ENCODE results near the gene DAB1.
A peak's percentile ranks its signal among the peaks of the same experiment; 100 is the strongest.

Gene DAB1

DNA sequence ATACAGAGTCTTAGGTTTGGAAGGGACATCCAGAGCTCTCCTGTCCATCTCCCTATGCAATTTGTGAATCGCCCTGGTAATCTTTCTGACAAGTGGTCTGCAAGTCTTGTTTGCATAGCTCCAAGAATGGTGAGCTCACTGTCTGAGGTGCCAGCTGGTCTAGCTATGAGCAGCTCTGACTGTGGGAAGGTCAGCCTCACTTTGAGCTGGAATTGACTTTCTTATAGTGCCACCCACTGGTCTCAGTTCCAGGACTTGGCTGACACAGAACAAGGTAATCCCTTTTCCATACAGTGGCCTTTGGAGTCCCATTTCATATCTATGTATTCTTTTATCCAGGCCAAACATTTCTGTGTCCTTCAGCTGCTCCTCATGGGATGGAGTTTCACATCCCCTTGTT, 362.5 kb downstream of the DAB1 start:
- no peak for DNase-seq

DNA sequence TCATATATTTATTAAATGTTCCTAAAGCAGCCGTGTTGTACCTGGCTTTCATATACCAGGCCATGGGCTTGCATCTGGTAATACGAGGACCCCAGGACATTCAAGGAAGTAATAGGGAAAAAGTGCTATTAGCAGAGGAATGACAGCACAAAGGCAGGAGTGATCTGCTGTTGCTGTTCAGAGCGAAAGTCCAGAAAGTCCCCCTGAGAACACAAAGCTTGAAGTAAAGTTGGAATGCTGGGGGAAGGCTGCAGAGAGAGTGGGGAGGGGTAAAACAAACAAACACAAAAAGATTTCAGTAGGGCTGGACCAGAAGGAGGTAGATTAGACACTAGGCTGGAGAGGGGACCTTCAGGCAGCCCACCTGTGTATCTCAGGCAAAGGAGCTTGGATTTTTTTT, 363.4 kb downstream of the DAB1 start:
- DNase-seq = no peak

- no peak for DNase-seq
Measured at GRCh38 chr1:57058652-57059501, 365.0 kb downstream of the DAB1 start.

GRCh38 chr1:57048856-57049255, 375.0 kb downstream of the DAB1 start:
- DNase-seq = no peak

- no peak for DNase-seq
Measured at GRCh38 chr1:57046462-57046861, 377.4 kb downstream of the DAB1 start.

DNA sequence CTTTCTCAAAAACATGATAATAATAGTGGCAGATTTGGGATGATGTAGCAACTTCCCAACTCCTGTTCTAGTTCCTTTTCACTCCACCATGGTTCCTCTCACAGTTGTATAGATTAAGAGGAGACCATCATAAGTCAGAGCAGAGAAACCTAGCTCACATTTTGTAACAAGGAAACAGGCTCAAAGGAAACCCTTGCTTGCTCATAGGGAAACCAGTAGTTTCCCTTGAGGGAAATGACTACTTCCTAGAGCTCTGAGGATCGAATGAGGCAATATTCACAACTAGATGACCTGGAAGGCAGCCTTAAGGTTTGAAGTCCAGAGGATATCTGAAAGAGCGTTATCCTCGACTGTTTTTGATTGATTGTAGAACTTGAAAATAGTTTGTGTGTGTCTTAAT, 382.0 kb downstream of the DAB1 start:
- no peak for DNase-seq

- DNase-seq = no peak
Measured at GRCh38 chr1:57040811-57041210, 383.0 kb downstream of the DAB1 start.

DNA sequence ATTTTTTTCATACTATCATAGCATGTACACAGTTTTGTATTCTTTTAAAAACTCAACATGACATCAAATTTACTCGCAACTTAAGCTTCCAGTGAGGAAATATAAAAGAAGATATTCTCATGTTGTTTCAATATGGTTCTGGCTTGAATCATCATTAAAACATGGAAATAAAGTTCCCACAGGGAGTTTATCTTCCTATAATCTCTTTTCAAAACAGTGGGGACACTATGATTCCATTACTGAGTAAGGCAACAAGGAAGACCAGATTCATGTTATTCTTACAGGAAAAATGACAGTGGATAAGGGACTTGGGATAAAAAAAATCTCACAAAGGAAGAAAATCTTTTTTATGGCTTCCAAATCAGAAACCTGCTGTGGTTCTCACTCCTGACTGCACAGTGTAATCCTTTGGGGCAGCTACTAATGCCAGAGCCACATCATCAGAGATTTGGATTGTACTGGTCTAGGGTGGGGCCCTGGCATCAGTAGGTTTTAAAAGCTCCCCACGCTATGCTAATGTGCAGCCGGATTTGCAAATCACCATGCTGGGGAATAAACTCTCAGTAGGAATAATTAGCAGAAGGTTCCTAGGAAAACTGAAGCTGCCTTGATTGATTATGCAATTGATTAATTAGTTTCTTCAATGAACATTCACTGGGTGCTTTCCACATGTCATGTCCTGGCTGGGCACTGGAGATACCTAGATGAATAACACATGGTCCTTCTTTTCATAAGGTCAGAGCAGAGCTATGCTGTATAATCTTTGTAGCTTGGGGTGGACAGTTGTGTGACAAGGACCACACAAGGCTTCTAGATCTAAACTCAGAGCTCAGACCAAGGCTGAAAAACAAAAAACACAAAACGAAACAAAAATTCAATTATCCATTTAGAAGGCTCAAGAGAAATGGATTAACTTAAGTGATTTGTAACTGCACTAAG, 386.9 kb downstream of the DAB1 start:
- DNase-seq = no peak

DNA sequence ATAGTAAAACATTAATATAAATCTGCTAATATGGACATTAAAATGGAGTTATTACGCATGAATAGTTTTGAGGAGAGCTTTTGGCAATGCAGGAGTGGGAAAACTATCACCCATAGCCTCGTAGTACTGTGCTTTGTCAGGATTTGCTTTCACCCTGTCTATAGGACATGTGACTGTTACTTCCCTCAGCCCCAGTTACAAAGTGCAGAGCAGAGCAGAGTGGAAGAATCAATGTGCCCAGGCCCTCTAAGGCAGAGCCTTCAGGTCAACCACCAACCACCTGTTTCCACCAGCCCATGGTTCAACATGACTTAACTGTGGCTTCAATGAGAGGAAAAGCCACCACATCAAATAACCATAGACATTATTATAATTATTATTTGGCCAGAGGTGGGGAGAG, 389.1 kb downstream of the DAB1 start:
- DNase-seq = no peak

DNA sequence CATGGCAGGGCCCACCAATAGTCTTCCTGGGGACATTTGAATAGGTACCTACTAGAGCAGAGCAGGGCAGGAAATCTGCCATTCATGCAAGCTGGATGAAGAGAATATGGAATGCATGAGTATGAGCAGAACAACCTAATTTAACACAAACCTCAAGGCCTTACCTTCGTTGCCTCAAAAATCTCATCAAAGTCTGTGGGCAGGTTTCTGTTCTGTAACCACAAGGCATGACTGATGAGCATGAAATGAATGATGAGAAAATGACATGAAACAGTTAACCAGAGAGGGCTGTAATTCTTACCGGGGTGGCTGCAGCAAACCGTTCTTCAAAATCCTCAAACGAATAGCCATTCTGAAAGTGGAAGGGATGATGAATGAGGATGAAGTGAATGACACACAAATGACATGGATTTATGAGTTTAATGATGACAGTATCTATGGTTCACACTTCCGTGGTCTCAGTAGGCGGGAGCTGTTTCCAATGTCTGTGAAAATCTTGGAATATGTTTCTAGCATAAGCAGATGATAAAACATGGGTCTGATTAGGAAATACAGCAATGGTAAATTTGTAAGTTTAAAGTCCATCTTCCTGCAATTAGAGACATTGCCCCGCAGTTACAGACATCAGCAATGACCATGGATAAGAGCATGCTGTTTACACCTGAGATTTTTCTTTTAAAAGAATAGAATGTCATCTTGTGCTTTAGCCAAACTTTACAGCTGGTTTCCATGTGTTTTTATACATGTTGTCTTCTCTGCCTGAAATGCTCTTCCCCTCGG, 390.4 kb downstream of the DAB1 start:
- DNase-seq = no peak

DNA sequence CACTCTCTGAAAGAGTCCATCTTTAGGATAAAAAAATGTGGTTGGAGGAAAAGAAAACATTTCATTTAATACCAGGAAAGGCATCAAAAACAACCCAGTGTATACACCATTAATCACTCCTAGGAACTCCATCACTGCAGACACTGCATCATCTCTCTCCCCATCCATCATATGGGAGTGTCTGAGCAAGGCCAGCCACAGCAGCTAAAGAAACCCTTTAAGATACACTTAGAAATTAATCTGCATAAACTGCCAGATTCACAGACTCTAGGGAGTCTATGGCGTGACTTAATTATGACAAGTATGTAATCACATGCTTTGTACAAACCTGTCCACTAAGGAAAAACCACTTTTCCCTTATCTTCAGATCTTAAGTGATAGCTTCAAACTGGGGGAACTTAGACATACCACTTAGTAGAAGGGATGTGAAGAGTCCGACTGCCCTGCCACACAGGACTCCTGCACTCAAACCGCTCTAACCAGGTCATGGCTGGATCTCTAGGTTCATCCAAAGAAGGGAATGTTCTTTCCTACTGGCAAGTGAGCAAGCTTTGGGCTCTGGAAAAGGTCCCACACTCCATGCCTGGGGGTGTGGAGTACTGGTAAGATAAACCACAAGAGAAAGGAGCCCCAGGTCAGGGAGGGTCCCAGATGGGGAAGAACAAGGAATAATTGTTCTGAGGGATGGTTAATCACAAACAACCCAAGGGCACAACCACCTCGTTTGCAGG, 397.1 kb downstream of the DAB1 start:
- DNase-seq = no peak

DNA sequence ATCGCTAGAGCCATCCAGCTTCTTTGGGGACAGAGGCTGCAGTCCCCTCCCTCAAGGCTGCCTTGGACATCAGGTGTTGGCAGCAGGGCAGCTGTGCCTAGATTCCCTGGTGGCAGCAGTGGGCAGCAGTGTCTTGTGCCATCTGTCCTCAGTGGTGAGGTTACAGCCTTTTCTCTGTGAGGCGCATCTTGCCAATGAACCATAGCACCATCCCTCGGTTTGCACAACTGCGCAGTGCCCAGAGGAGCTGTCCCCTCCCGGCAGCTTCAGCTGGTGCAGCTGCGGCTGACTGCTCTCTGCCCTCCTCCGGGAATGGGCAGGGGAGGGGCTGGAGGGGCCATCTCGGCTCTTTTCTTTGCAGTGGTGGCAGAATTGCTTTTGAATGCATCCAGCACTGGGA, 399.0 kb downstream of the DAB1 start:
- DNase-seq = peak; percentile 8

DNA sequence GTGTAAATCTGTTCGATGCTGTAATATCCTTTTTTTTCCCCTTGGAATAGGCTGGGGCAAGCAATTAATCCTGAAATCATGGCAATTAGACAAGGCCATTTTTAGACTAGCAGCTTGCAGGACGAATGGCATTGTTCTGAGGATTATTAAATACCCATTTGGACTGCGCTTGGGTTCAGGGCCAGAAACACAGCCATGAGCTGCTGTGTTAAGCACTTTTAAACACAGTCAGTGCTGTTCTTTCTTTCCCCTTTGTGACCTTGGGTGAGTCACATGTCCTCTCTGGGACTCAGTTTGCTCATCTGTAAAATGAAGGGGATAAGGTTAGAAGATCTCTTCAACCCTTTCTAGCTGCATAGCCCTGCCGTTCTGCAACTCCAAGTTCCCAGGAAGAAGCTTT, 399.4 kb downstream of the DAB1 start:
- DNase-seq = no peak

DNA sequence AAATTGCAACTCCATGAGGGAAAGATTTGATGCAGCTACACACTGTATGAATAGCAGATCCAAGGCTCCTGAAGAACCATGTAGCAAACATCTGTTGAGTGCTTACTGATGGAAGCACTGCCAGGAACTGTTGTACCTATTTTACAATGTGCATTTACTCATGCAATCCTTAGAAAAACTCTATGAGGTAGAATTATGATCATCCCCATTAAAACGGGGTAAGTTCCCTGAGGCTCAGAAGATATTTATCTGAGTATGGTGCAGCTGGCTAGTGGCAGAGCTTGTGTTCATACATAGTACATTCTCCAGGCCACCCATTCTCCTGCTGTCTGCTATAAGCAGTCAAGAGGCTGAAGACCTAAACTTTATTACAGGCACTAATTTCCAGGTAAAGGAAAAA, 403.6 kb downstream of the DAB1 start:
- no peak for DNase-seq

DNA sequence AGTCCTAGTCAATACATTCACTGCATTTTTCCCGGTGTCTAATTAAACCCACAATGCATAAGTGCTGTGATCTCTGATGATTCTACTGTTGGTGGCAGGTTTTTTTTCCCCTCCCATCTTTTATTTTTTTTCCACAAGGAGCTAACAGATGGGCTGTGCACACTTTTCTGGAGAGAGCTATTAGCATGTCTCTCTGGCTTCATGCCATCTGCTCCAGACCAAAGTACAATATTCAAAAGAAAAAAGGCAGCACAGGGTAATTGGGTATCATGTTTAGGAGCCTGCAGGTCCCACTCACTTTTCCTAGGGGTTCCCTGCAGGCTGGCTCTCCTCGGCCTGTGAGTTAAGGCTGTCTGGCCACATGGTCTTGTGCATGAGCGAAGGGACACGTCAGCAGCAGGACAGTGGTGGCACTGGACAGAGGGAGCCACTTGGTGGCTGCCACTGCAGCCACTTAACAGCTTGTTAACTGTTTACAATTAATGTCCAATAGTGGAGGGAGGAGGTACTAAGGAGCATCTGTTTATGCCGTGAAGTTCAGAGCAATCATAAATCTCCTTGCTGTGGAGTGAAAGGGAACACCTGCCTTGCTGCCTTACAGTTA, 404.5 kb downstream of the DAB1 start:
- no peak for DNase-seq

- no peak for DNase-seq
Measured at GRCh38 chr1:57018119-57018518, 405.7 kb downstream of the DAB1 start.

DNA sequence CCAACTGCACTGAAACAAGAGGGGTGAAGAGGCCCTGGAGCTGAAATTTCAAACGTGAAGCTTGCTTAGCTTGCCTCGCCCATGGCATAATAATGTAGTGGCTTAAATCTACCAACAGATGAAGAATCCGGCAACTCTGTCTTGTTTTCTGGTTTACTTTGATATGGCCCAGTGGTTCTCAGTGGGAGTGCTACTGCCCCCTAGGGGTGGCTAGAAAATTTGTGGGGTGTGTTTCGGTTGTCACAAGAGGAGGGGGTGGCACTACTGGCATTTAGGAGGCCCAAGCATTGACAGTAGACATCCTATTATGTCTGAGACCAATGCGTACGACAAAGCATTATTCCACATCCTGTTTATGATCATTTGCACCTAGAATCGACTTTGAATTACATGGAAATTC, 406.1 kb downstream of the DAB1 start:
- DNase-seq = no peak

GRCh38 chr1:57017200-57017599, 406.7 kb downstream of the DAB1 start:
- DNase-seq = no peak

DNA sequence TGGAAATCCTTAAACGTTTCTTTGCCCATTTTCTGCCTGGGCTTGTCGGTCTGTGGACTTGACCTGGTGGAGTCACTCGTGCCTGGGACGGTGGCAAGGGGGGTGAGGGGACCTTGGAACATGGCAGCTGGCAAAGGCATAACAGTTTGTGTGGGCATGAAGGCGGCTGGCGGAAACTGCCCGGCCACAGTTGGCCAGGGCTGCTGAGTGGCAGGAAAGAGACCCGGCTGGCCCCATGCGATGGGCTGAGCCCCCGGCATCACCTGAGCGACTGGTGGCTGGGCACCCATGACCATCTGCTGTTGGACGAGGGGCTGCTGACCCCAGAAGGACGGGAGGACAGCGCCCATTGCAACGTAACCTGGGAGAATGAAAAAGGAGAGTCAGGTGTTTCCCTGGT, 408.8 kb downstream of the DAB1 start:
- DNase-seq = no peak

- DNase-seq = no peak
Measured at GRCh38 chr1:57013522-57013921, 410.3 kb downstream of the DAB1 start.

DNA sequence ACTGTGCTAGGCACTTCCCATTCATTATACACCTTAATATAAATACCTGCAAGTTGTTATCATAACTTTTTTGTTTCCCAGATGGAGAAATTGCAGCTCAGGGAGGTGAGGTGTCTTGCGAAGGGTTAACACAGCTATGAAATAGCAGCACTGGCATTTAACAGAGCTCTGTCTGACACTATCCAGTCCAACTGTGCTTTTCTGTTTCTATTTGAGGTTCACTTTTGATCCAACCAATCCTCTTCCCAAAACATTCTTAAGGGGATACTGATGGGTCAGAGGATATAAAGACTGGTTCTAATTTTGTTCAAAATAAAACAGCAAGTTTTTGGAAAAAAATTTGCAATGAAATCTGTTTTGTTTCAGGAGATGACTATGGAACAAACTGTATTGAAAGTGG, 411.5 kb downstream of the DAB1 start:
- no peak for DNase-seq

- no peak for DNase-seq
Measured at GRCh38 chr1:57010511-57010910, 413.3 kb downstream of the DAB1 start.
